Keratinocyte (primary cell): ENCODE results near the gene CBX3.

Experiments used
- CTCF ChIP-seq, 3 experiments: IDR thresholded peaks in 1 of 3; conservative IDR thresholded peaks in 1 of 3; optimal IDR thresholded peaks in 1 of 3; 2 replicates in 2 of 3; 3 replicates in 1 of 3; pipeline versions ENCODE3 to v1.5.1; 2011; ENCODE audit warnings: low read length in 3 of 3, mild to moderate bottlenecking in 3 of 3, moderate library complexity in 2 of 3, control low read depth in 1 of 3, inconsistent platforms in 1 of 3; ENCODE audit not compliant: insufficient read depth in 2 of 3; ENCODE audit errors: extremely low read depth in 1 of 3
- EZH2 ChIP-seq: IDR thresholded peaks from one replicate; pipeline ENCODE4 v1.6.1; 2012; ENCODE audit warnings: inconsistent platforms, mild to moderate bottlenecking, low read length, moderate library complexity

DNA sequence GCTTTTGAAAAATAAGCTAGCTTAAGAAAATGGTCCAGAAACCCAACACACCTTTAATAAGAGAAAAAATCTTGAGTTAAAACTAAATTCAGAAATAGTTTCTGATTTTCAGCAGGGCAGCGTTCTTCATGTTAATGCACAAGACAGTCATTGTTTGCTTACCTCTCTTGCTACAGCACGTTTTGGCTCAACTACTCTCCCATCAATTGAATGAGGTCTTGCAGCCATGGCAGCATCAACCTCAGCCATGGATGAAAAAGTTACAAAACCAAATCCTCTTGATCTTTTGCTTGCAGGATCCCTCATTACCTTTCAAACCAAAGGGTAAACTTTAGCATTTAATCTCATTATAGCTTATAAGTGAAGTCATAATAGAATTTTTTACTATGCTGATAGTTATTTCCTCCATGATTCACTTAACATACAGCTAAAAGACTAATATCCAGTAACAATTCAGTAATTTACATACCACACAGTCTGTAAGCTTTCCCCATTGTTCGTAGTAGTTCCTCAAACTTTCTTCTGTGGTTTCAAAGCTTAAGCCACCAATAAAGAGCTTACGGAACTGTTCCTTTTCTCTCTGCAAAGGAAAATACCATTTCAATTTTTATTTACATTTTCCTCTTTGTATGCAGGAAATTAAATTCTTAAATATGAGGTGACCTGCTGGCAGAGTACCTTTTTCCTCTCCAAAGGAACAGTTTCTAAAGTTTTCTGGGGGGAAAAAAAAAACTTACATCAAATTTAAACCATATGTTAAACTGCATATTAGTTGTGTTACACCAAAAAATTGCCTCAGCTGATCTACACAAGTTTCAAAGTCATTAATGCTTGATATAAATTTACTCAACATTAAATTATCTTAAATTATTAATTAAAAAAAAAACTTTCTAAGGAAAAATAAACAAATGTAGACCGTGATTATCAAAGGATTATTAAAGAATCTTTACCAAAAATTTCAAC lies 4.1 kb upstream of the CBX3 start:
- TF ChIP-seq CTCF (optimal IDR thresholded peaks at IDR 0.05 in 1 of 3, IDR thresholded peaks at IDR 0.05 in 1 of 3, conservative IDR thresholded peaks at IDR 0.05 in 1 of 3; ENCODE audit: extremely low read depth in 1 of 3, insufficient read depth in 2 of 3, low read length in 3 of 3) (no peak), EZH2 (no peak)
